B cell (primary cell): Measurements from ENCODE around the gene CTIF.

Experiments
- CTCF ChIP-seq: fragments of 200-600 bp; IDR thresholded peaks from one replicate; pipeline ENCODE4 v1.8.0; 2022; ENCODE audit warnings: antibody characterized with exemption, mild to moderate bottlenecking
- EZH2 ChIP-seq: IDR thresholded peaks from 2 replicates; pipeline ENCODE4 v1.6.1; 2012; ENCODE audit warnings: borderline replicate concordance, low read depth, mild to moderate bottlenecking, moderate library complexity, low read length; ENCODE audit not compliant: insufficient read depth, poor library complexity, severe bottlenecking

GRCh38 chr18:48857023-48857694, 318.3 kb downstream of the CTIF start:
- TF ChIP-seq CTCF (no peak), EZH2 (no peak)
